ENCODE measurements around the gene KCNQ1. TPM values are rescaled to one million over a fixed set of nuclear protein-coding genes. Genes with fewer than 3 reads are reported as not detected.

Gene KCNQ1
- polyA plus RNA-seq, 1 donor from 2014 or later = not detected

GRCh38 chr11:2830886-2831285 lies 386.1 kb downstream of the KCNQ1 start:
- Histone ChIP-seq H3K36me3 (ENCODE audit: insufficient read depth, low read length) (no peaks in the 10 kb centered on the region), H3K4me3 (ENCODE audit: low read length) (no peak overlapping the region), H3K27ac (ENCODE audit: low read length) (no peak overlapping the region), H3K27me3 (ENCODE audit: insufficient read depth, low read depth, low read length) (no peaks in the 10 kb centered on the region), H3K9ac (ENCODE audit: low read length) (no peak overlapping the region), H3K9me3 (ENCODE audit: low read length) (peaks cover 5% of the 10 kb centered on the region), H3K79me2 (replicated peaks; ENCODE audit: insufficient read depth, low read length) (no peaks in the 10 kb centered on the region), H2AFZ (ENCODE audit: low read depth, low read length) (no peak overlapping the region), H3F3A (ENCODE audit: insufficient read depth, low read length, poor library complexity, severe bottlenecking) (no peaks in the 10 kb centered on the region), H3K4me2 (ENCODE audit: low read length) (no peak overlapping the region), H3K9me2 (ENCODE audit: insufficient read depth, low read length) (no peaks in the 10 kb centered on the region), H4K20me1 (ENCODE audit: insufficient read depth) (no peaks in the 10 kb centered on the region)
- TF ChIP-seq EZH2 (IDR thresholded peaks at IDR 0.05; ENCODE audit: borderline replicate concordance, insufficient read depth, low read length, poor library complexity, severe bottlenecking) = no peak
- no peak for TF ChIP-seq TAF1 (IDR thresholded peaks at IDR 0.05; ENCODE audit: low read depth)
- TF ChIP-seq MXI1 (conservative IDR thresholded peaks at IDR 0.05; ENCODE audit: poor library complexity, severe bottlenecking) = no peak
- TF ChIP-seq REST (IDR thresholded peaks at IDR 0.05; ENCODE audit: borderline replicate concordance) = no peak
- TF ChIP-seq EP300 (conservative IDR thresholded peaks at IDR 0.05; ENCODE audit: poor library complexity, severe bottlenecking) = no peak
- TF ChIP-seq SMC3 (conservative IDR thresholded peaks at IDR 0.05; ENCODE audit: poor library complexity) = no peak
- TF ChIP-seq RAD21 (conservative IDR thresholded peaks at IDR 0.05) = no peak
- no peak for TF ChIP-seq CTCF (IDR thresholded peaks at IDR 0.05; ENCODE audit: poor library complexity, severe bottlenecking)
- no peak for TF ChIP-seq POLR2AphosphoS5 (IDR thresholded peaks at IDR 0.05)

GRCh38 chr11:2831781-2832532 lies 387.1 kb downstream of the KCNQ1 start:
- no peaks in the 10 kb centered on the region for H3K9me2 ChIP-seq (ENCODE audit: insufficient read depth, low read length)
- H4K20me1 ChIP-seq (ENCODE audit: insufficient read depth) = no peaks in the 10 kb centered on the region
- H3K4me2 ChIP-seq (ENCODE audit: low read length) = no peak overlapping the region
- no peak overlapping the region for H3K9ac ChIP-seq (ENCODE audit: low read length)
- H3K4me3 ChIP-seq (ENCODE audit: low read length) = no peak overlapping the region
- no peaks in the 10 kb centered on the region for H3K27me3 ChIP-seq (ENCODE audit: insufficient read depth, low read depth, low read length)
- no peak for TF ChIP-seq EP300 (conservative IDR thresholded peaks at IDR 0.05; ENCODE audit: poor library complexity, severe bottlenecking)
- peaks cover 5% of the 10 kb centered on the region for H3K9me3 ChIP-seq (ENCODE audit: low read length)
- H3K79me2 ChIP-seq (replicated peaks; ENCODE audit: insufficient read depth, low read length) = no peaks in the 10 kb centered on the region
- H3F3A ChIP-seq (ENCODE audit: insufficient read depth, low read length, poor library complexity, severe bottlenecking) = no peaks in the 10 kb centered on the region
- H3K36me3 ChIP-seq (ENCODE audit: insufficient read depth, low read length) = no peaks in the 10 kb centered on the region
- H2AFZ ChIP-seq (ENCODE audit: low read depth, low read length) = no peak overlapping the region
- no peak overlapping the region for H3K27ac ChIP-seq (ENCODE audit: low read length)

Data from neural cell (in vitro differentiated cells).